Trophoblast cell (in vitro differentiated cells and primary cell): Measurements from ENCODE around the gene ZBTB8A.
"Not testable (repeated sequence)": the region's sequence is repeated elsewhere in the genome, so short reads cannot be mapped to it uniquely, and the experiment has no call there.

ENCODE experiments used
- DNase-seq, 2 donors: peaks; one replicate each; pipeline ENCODE4 v3.0.0-alpha.2; 2016
- H2AFZ ChIP-seq: 2 replicates; pipeline ENCODE4 v1.6.1; 2013; ENCODE audit warnings: low read length, moderate library complexity, mild to moderate bottlenecking; ENCODE audit not compliant: insufficient read depth, poor library complexity
- H2AK5ac ChIP-seq: 2 replicates; pipeline ENCODE4 v1.6.1; 2013; ENCODE audit warnings: mild to moderate bottlenecking, low read length
- H2BK120ac ChIP-seq: 2 replicates; pipeline ENCODE4 v1.6.1; 2013; ENCODE audit warnings: low read length, mild to moderate bottlenecking, moderate library complexity; ENCODE audit not compliant: insufficient read depth, poor library complexity
- H2BK12ac ChIP-seq: 2 replicates; pipeline ENCODE4 v1.6.1; 2013; ENCODE audit warnings: mild to moderate bottlenecking, low read length, moderate library complexity
- H2BK5ac ChIP-seq: 2 replicates; pipeline ENCODE4 v1.6.1; 2013; ENCODE audit warnings: low read length, low read depth, moderate library complexity, mild to moderate bottlenecking; ENCODE audit not compliant: poor library complexity
- H3K14ac ChIP-seq: 2 replicates; pipeline ENCODE4 v1.6.1; 2013; ENCODE audit warnings: mild to moderate bottlenecking, low read length
- H3K18ac ChIP-seq: 2 replicates; pipeline ENCODE4 v1.6.1; 2013; ENCODE audit warnings: mild to moderate bottlenecking, low read length
- H3K23ac ChIP-seq: 2 replicates; pipeline ENCODE4 v1.6.1; 2013; ENCODE audit warnings: low read length
- H3K27ac ChIP-seq: 2 replicates; pipeline ENCODE4 v1.5.1; 2013; ENCODE audit warnings: low read depth, mild to moderate bottlenecking, inconsistent platforms, low read length, moderate library complexity
- H3K27me3 ChIP-seq: 2 replicates; pipeline ENCODE4 v1.6.1; 2013; ENCODE audit warnings: inconsistent platforms, mild to moderate bottlenecking, low read length, moderate library complexity; ENCODE audit not compliant: insufficient read depth
- H3K36me3 ChIP-seq, 2 experiments: 1 replicate in 1 of 2; 2 replicates in 1 of 2; pipeline ENCODE4 v1.6.1; 2013; ENCODE audit warnings: low read length in 2 of 2, mild to moderate bottlenecking in 2 of 2, moderate library complexity in 1 of 2; ENCODE audit not compliant: insufficient read depth in 2 of 2, control insufficient read depth in 1 of 2
- H3K4ac ChIP-seq: 2 replicates; pipeline ENCODE4 v1.6.1; 2013; ENCODE audit warnings: low read depth, mild to moderate bottlenecking, low read length, moderate library complexity
- H3K4me1 ChIP-seq, 2 experiments: 1 replicate in 1 of 2; 2 replicates in 1 of 2; pipeline ENCODE4 v1.6.1; 2013; ENCODE audit warnings: low read length in 2 of 2, mild to moderate bottlenecking in 2 of 2, moderate library complexity in 1 of 2; ENCODE audit not compliant: insufficient read depth in 2 of 2, control insufficient read depth in 1 of 2
- H3K4me2 ChIP-seq: 2 replicates; pipeline ENCODE4 v1.6.1; 2013; ENCODE audit warnings: inconsistent platforms, mild to moderate bottlenecking, low read length, moderate library complexity
- H3K4me3 ChIP-seq: 2 replicates; pipeline ENCODE4 v1.5.1; 2013; ENCODE audit warnings: mild to moderate bottlenecking, low read depth, low read length, inconsistent platforms
- H3K79me1 ChIP-seq: one replicate; pipeline ENCODE4 v1.6.1; 2013; ENCODE audit warnings: low read length
- H3K79me2 ChIP-seq: 2 replicates; pipeline ENCODE4 v1.6.1; 2013; ENCODE audit warnings: low read length, mild to moderate bottlenecking; ENCODE audit not compliant: control insufficient read depth, insufficient read depth, poor library complexity
- H3K9ac ChIP-seq: 2 replicates; pipeline ENCODE4 v1.6.1; 2013; ENCODE audit warnings: mild to moderate bottlenecking, low read length
- H3K9me3 ChIP-seq: 2 replicates; pipeline ENCODE4 v1.6.1; 2013; ENCODE audit warnings: low read depth, mild to moderate bottlenecking, control low read depth, inconsistent platforms, low read length; ENCODE audit not compliant: insufficient read depth
- H4K12ac ChIP-seq: 2 replicates; pipeline ENCODE4 v1.6.1; 2013; ENCODE audit warnings: low read depth, mild to moderate bottlenecking, low read length, moderate library complexity
- H4K8ac ChIP-seq: 2 replicates; pipeline ENCODE4 v1.6.1; 2013; ENCODE audit warnings: low read depth, mild to moderate bottlenecking, low read length, moderate library complexity
- H4K91ac ChIP-seq: one replicate; pipeline ENCODE4 v1.6.1; 2013; ENCODE audit warnings: low read depth, mild to moderate bottlenecking, low read length, moderate library complexity
- WGBS: extraction: QIAGEN DNeasy Blood & Tissue Kit; methylation state at CpG from one replicate; pipeline ENCODE4 v1.1.7; 2013; ENCODE audit warnings: missing lambda C conversion rate; ENCODE audit not compliant: insufficient read length, insufficient coverage; ENCODE audit errors: extremely low coverage; 5-methylcytosine and 5-hydroxymethylcytosine counted together

Gene ZBTB8A

GRCh38 chr1:32623775-32624174 is 84.5 kb downstream of the ZBTB8A start:
- Histone ChIP-seq H4K8ac (no peak overlapping the region), H3K27ac (no peak overlapping the region), H3K9ac (no peak overlapping the region), H3K9me3 (no peaks in the 10 kb centered on the region), H2BK5ac (no peak overlapping the region), H2BK12ac (no peak overlapping the region), H3K4ac (no peak overlapping the region), H2AK5ac (no peak overlapping the region), H3K18ac (no peak overlapping the region), H3K79me2 (no peaks in the 10 kb centered on the region), H2BK120ac (no peak overlapping the region), H2AFZ (no peak overlapping the region), H4K12ac (no peak overlapping the region), H3K27me3 (no peaks in the 10 kb centered on the region), H3K36me3 (peaks cover 10 to 12% of the 10 kb centered on the region in 2 experiments), H3K4me1 (no peaks in the 10 kb centered on the region), H3K4me2 (no peak overlapping the region), H3K23ac (no peak overlapping the region), H3K4me3 (no peak overlapping the region), H3K79me1 (no peaks in the 10 kb centered on the region), H3K14ac (no peak overlapping the region), H4K91ac (no peak overlapping the region)
- no peak for DNase-seq
- no CpG with 5 or more reads among the region's 5 CpGs for WGBS

- H2BK12ac ChIP-seq = no peak overlapping the region
- no peak overlapping the region for H2BK5ac ChIP-seq
- H2AK5ac ChIP-seq = no peak overlapping the region
- no peak overlapping the region for H4K12ac ChIP-seq
- no peak overlapping the region for H3K18ac ChIP-seq
- H3K4me2 ChIP-seq = no peak overlapping the region
- no peak overlapping the region for H2AFZ ChIP-seq
- no peaks in the 10 kb centered on the region for H3K9me3 ChIP-seq
- H3K27ac ChIP-seq = no peak overlapping the region
- no peak overlapping the region for H3K4ac ChIP-seq
- no peaks in the 10 kb centered on the region for H3K79me1 ChIP-seq
- H3K4me3 ChIP-seq = no peak overlapping the region
- no peak overlapping the region for H3K9ac ChIP-seq
- peaks cover 6 to 19% of the 10 kb centered on the region in 2 experiments for H3K36me3 ChIP-seq
- H3K23ac ChIP-seq = no peak overlapping the region
- no peak overlapping the region for H4K8ac ChIP-seq
- WGBS = no CpG with 5 or more reads among the region's 1 CpG
- H3K14ac ChIP-seq = no peak overlapping the region
- no peak overlapping the region for H2BK120ac ChIP-seq
- no peak overlapping the region for H4K91ac ChIP-seq
- DNase-seq = no peak
- H3K4me1 ChIP-seq = no peaks in the 10 kb centered on the region
- no peaks in the 10 kb centered on the region for H3K27me3 ChIP-seq
- H3K79me2 ChIP-seq = no peaks in the 10 kb centered on the region
Measured at GRCh38 chr1:32626176-32626575, 86.9 kb downstream of the ZBTB8A start.

GRCh38 chr1:32627596-32628162 is 88.5 kb downstream of the ZBTB8A start:
- no peaks in the 10 kb centered on the region for H3K9me3 ChIP-seq
- H3K27ac ChIP-seq = no peak overlapping the region
- no peaks in the 10 kb centered on the region for H3K79me1 ChIP-seq
- DNase-seq = no peak
- H3K9ac ChIP-seq = no peak overlapping the region
- H3K14ac ChIP-seq = no peak overlapping the region
- H3K4me2 ChIP-seq = no peak overlapping the region
- no peak overlapping the region for H3K4me3 ChIP-seq
- no peak overlapping the region for H3K18ac ChIP-seq
- no peak overlapping the region for H2BK5ac ChIP-seq
- H4K91ac ChIP-seq = no peak overlapping the region
- no peaks in the 10 kb centered on the region for H3K79me2 ChIP-seq
- H3K4ac ChIP-seq = no peak overlapping the region
- no peak overlapping the region for H4K8ac ChIP-seq
- H4K12ac ChIP-seq = no peak overlapping the region
- H3K36me3 ChIP-seq = peaks cover 8 to 24% of the 10 kb centered on the region in 2 experiments
- no peak overlapping the region for H2BK12ac ChIP-seq
- no peak overlapping the region for H2BK120ac ChIP-seq
- no peaks in the 10 kb centered on the region for H3K4me1 ChIP-seq
- no peak overlapping the region for H2AFZ ChIP-seq
- no peak overlapping the region for H3K23ac ChIP-seq
- H3K27me3 ChIP-seq = no peaks in the 10 kb centered on the region
- WGBS = no CpG with 5 or more reads among the region's 11 CpGs
- H2AK5ac ChIP-seq = no peak overlapping the region

- not testable (repeated sequence) for H3K79me2 ChIP-seq, H4K91ac ChIP-seq, H3K4me1 ChIP-seq, H3K9me3 ChIP-seq, H3K14ac ChIP-seq, H3K9ac ChIP-seq, H2AFZ ChIP-seq, H4K8ac ChIP-seq, H3K23ac ChIP-seq, H3K79me1 ChIP-seq, H3K27me3 ChIP-seq, H3K27ac ChIP-seq, H3K18ac ChIP-seq, H3K4ac ChIP-seq, DNase-seq, H3K4me3 ChIP-seq, H4K12ac ChIP-seq, H2BK12ac ChIP-seq, H2AK5ac ChIP-seq, H2BK120ac ChIP-seq, H2BK5ac ChIP-seq, H3K4me2 ChIP-seq
- H3K36me3 ChIP-seq = peaks cover 8 to 25% of the 10 kb centered on the region in 2 experiments
- no CpG with 5 or more reads among the region's 4 CpGs for WGBS
Measured at GRCh38 chr1:32630173-32630572, 90.9 kb downstream of the ZBTB8A start.
